Measurements from ENCODE around the gene UNC5C. TPM values are rescaled to one million over a fixed set of nuclear protein-coding genes. Genes with fewer than 3 reads are reported as not detected.

UNC5C gene
- total RNA-seq, 1 donor from 2014 or later: 43.8 TPM

- peaks cover 16% of the 10 kb centered on the region for H3K27me3 Mint-ChIP-seq
- no peak for DNase-seq (ENCODE audit: low spot score, unreplicated experiment)
- H3K9me3 Mint-ChIP-seq (ENCODE audit: low read depth): no peaks in the 10 kb centered on the region
- TF ChIP-seq CTCF (IDR thresholded peaks at IDR 0.05; ENCODE audit: unreplicated experiment): no peak
- peaks cover 25% of the 10 kb centered on the region for H3K4me1 Mint-ChIP-seq (ENCODE audit: low read depth)
- peak overlapping the region; percentile 92 for H3K4me3 Mint-ChIP-seq (ENCODE audit: low read depth)
- H3K27ac Mint-ChIP-seq: peak overlapping the region; percentile 79
- no peaks in the 10 kb centered on the region for H3K36me3 Mint-ChIP-seq (ENCODE audit: insufficient read depth)
Observed at GRCh38 chr4:95550115-95550987, 1.6 kb upstream of the UNC5C start.

GRCh38 chr4:95549246-95550114 is 707 bp upstream of the UNC5C start:
- peaks cover 29% of the 10 kb centered on the region for H3K4me1 Mint-ChIP-seq (ENCODE audit: low read depth)
- peak; percentile 50 for DNase-seq (ENCODE audit: low spot score, unreplicated experiment)
- peak overlapping the region; percentile 89 for H3K27ac Mint-ChIP-seq
- H3K4me3 Mint-ChIP-seq (ENCODE audit: low read depth): peak overlapping the region; percentile 92
- H3K27me3 Mint-ChIP-seq: peaks cover 11% of the 10 kb centered on the region
- H3K9me3 Mint-ChIP-seq (ENCODE audit: low read depth): no peaks in the 10 kb centered on the region
- no peak for TF ChIP-seq CTCF (IDR thresholded peaks at IDR 0.05; ENCODE audit: unreplicated experiment)
- no peaks in the 10 kb centered on the region for H3K36me3 Mint-ChIP-seq (ENCODE audit: insufficient read depth)

- H3K4me1 Mint-ChIP-seq (ENCODE audit: low read depth): peaks cover 34% of the 10 kb centered on the region
- peaks cover 5% of the 10 kb centered on the region for H3K36me3 Mint-ChIP-seq (ENCODE audit: insufficient read depth)
- no peak for TF ChIP-seq CTCF (IDR thresholded peaks at IDR 0.05; ENCODE audit: unreplicated experiment)
- peaks cover 10% of the 10 kb centered on the region for H3K27me3 Mint-ChIP-seq
- no peaks in the 10 kb centered on the region for H3K9me3 Mint-ChIP-seq (ENCODE audit: low read depth)
- peak; percentile 17 for DNase-seq (ENCODE audit: low spot score, unreplicated experiment)
- peak overlapping the region; percentile 92 for H3K4me3 Mint-ChIP-seq (ENCODE audit: low read depth)
- peak overlapping the region; percentile 66 for H3K27ac Mint-ChIP-seq
Observed at GRCh38 chr4:95547715-95548471, 880 bp downstream of the UNC5C start.

- H3K9me3 Mint-ChIP-seq (ENCODE audit: low read depth): no peaks in the 10 kb centered on the region
- peak overlapping the region; percentile 71 for H3K27ac Mint-ChIP-seq
- peaks cover 8% of the 10 kb centered on the region for H3K36me3 Mint-ChIP-seq (ENCODE audit: insufficient read depth)
- H3K27me3 Mint-ChIP-seq: peaks cover 10% of the 10 kb centered on the region
- no peak for TF ChIP-seq CTCF (IDR thresholded peaks at IDR 0.05; ENCODE audit: unreplicated experiment)
- H3K4me3 Mint-ChIP-seq (ENCODE audit: low read depth): peak overlapping the region; percentile 92
- H3K4me1 Mint-ChIP-seq (ENCODE audit: low read depth): peaks cover 37% of the 10 kb centered on the region
- no peak for DNase-seq (ENCODE audit: low spot score, unreplicated experiment)
Observed at GRCh38 chr4:95546866-95547714, 1.7 kb downstream of the UNC5C start.

Measured in progenitor cell of endocrine pancreas (in vitro differentiated cells).